Measurements from ENCODE around the gene CST1.

Gene CST1

DNA sequence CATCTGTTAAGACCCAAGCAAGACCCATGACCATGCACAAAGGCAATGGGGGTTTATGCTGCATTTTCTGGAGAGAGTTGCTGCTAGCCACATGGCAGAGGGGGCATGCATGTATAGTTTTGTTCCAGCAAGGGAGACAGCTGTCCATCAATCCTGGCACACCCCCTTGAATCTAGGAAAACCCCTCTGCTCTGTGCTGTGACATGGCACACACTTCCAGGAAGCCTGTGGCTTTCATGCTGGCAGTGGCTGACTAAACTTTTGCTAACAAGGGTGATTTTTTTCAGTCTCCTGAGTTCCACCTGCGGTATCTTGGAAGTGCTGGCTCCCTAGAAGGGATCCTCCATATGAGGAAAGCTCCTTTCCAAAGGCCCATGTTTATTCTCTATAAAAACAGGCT is 52.8 kb downstream of the CST1 start:
- DNase-seq: no peak
